ENCODE data around the gene PRKCA.

- TF ChIP-seq CTCF (conservative IDR thresholded peaks at IDR 0.05; ENCODE audit: low read length) (no peak), EZH2phosphoT487 (IDR thresholded peaks at IDR 0.05; ENCODE audit: borderline replicate concordance) (no peak)
Measured at GRCh38 chr17:66417300-66417719, 114.9 kb downstream of the PRKCA start.
